BJ (cell line): ENCODE measurements around the gene RHBDF1. TPM values are rescaled to one million over a fixed set of nuclear protein-coding genes. Genes with fewer than 3 reads are reported as not detected.
"Not testable (repeated sequence)": the region's sequence is repeated elsewhere in the genome, so short reads cannot be mapped to it uniquely, and the experiment has no call there.

Source experiments
- CTCF ChIA-PET: fragments of 350-600 bp; formaldehyde crosslinking; extraction: SDS; loops from one replicate; lab custom pipeline; 2021; ENCODE audit warnings: antibody characterized with exemption, inconsistent platforms; lab: Yijun Ruan, JAX
- POLR2A ChIA-PET: fragments of 300-600 bp; sonication (Branson Sonifier 250); formaldehyde crosslinking; extraction: SDS; loops from one replicate; lab custom pipeline; 2021; ENCODE audit warnings: antibody characterized with exemption; lab: Charles Lee
- DNase-seq: peaks from one replicate; pipeline ENCODE4 v3.0.0-alpha.2; 2011; ENCODE audit warnings: low read depth
- H3K27me3 ChIP-seq: 2 replicates; pipeline ENCODE4 v1.6.0; 2011; ENCODE audit warnings: low read length; ENCODE audit not compliant: control insufficient read depth, insufficient read depth
- H3K36me3 ChIP-seq: 2 replicates; pipeline ENCODE4 v1.5.1; 2011; ENCODE audit warnings: low read length; ENCODE audit not compliant: control insufficient read depth, insufficient read depth
- H3K4me3 ChIP-seq: 2 replicates; pipeline ENCODE4 v1.5.1; 2011; ENCODE audit warnings: low read depth, mild to moderate bottlenecking, control low read depth, low read length
- CTCF ChIP-seq: IDR thresholded peaks from 2 replicates; pipeline ENCODE4 v1.5.1; 2011; ENCODE audit warnings: low read depth, mild to moderate bottlenecking, control low read depth, inconsistent platforms, low read length, moderate library complexity; ENCODE audit not compliant: insufficient read depth
- polyA plus RNA-seq: library from polyadenylated mRNA; depleted of rRNA; stranded (reverse); fragments of >200 nt; gene quantifications from 2 replicates; pipeline ENCODE4 v1.2.3, GENCODE V29; 2011

Gene RHBDF1
- polyA plus RNA-seq, 1 experiment, result 94.2 TPM

- no peak overlapping the region for H3K4me3 ChIP-seq
- peaks cover 1% of the 10 kb centered on the region; the same call in 1 of the 2 replicates for H3K36me3 ChIP-seq
- CTCF ChIA-PET, result interaction anchor here (0.6 kb wide), 1 partner anchor 54 kb away, joined by 3 read pairs; no protein-coding TSS in a partner anchor
- TF ChIP-seq CTCF, result no peak
- no peak for DNase-seq
- no peaks in the 10 kb centered on the region for H3K27me3 ChIP-seq
- POLR2A ChIA-PET, result no interaction called here
These were observed 30.4 kb downstream of the RHBDF1 start for GRCh38 chr16:42069-42457.

- CTCF ChIA-PET, result interaction anchor here (0.6 kb wide), 1 partner anchor 55 kb away, joined by 3 read pairs; no protein-coding TSS in a partner anchor
- no peaks in the 10 kb centered on the region for H3K27me3 ChIP-seq
- peaks cover 1% of the 10 kb centered on the region; the same call in 1 of the 2 replicates for H3K36me3 ChIP-seq
- POLR2A ChIA-PET, result no interaction called here
- no peak for TF ChIP-seq CTCF
- DNase-seq, result no peak
- no peak overlapping the region for H3K4me3 ChIP-seq
These were observed 30.9 kb downstream of the RHBDF1 start for GRCh38 chr16:41439-42068.

GRCh38 chr16:38941-39892 is 33.2 kb downstream of the RHBDF1 start:
- H3K36me3 ChIP-seq, result peaks cover 1% of the 10 kb centered on the region; the same call in 1 of the 2 replicates
- ChIA-PET CTCF (interaction anchor here (2.2 kb wide), 1 partner anchor 58 kb away, joined by 6 read pairs; no protein-coding TSS in a partner anchor), POLR2A (no interaction called here)
- TF ChIP-seq CTCF, result no peak
- no peak for DNase-seq
- no peak overlapping the region for H3K4me3 ChIP-seq
- no peaks in the 10 kb centered on the region for H3K27me3 ChIP-seq

GRCh38 chr16:38206-38605 is 34.2 kb downstream of the RHBDF1 start:
- POLR2A ChIA-PET, H3K36me3 ChIP-seq, H3K27me3 ChIP-seq, DNase-seq, H3K4me3 ChIP-seq: not testable (repeated sequence)
- CTCF ChIA-PET, result interaction anchor here (2.2 kb wide), 1 partner anchor 59 kb away, joined by 6 read pairs; no protein-coding TSS in a partner anchor

GRCh38 chr16:37511-37910 is 34.9 kb downstream of the RHBDF1 start:
- no peak for TF ChIP-seq CTCF
- no peak for DNase-seq
- ChIA-PET CTCF (no interaction called here), POLR2A (no interaction called here)
- peaks cover 1% of the 10 kb centered on the region; the same call in 1 of the 2 replicates for H3K36me3 ChIP-seq
- H3K27me3 ChIP-seq, result no peaks in the 10 kb centered on the region
- H3K4me3 ChIP-seq, result no peak overlapping the region
